ENCODE measurements around the gene RNF34.

Gene RNF34

GRCh38 chr12:121438905-121439304 lies 39.0 kb downstream of the RNF34 start:
- Histone ChIP-seq H3K9me3 (ENCODE audit: control insufficient read depth, insufficient read depth, low read length) (no peaks in the 10 kb centered on the region), H3K4me1 (ENCODE audit: insufficient read depth, low read length) (no peaks in the 10 kb centered on the region), H3K36me3 (ENCODE audit: insufficient read depth, low read length) (peaks cover 47% of the 10 kb centered on the region), H3K9ac (ENCODE audit: low read depth, low read length) (no peak overlapping the region)

- Histone ChIP-seq H3K36me3 (ENCODE audit: insufficient read depth, low read length) (peaks cover 47% of the 10 kb centered on the region), H3K4me1 (ENCODE audit: insufficient read depth, low read length) (no peaks in the 10 kb centered on the region), H3K9ac (ENCODE audit: low read depth, low read length) (no peak overlapping the region), H3K9me3 (ENCODE audit: control insufficient read depth, insufficient read depth, low read length) (no peaks in the 10 kb centered on the region)
Observed at GRCh38 chr12:121439715-121440114, 39.8 kb downstream of the RNF34 start.

- H3K9ac ChIP-seq (ENCODE audit: low read depth, low read length), result no peak overlapping the region
- no peaks in the 10 kb centered on the region for H3K4me1 ChIP-seq (ENCODE audit: insufficient read depth, low read length)
- peaks cover 42% of the 10 kb centered on the region for H3K36me3 ChIP-seq (ENCODE audit: insufficient read depth, low read length)
- no peaks in the 10 kb centered on the region for H3K9me3 ChIP-seq (ENCODE audit: control insufficient read depth, insufficient read depth, low read length)
Observed at GRCh38 chr12:121440768-121441167, 40.9 kb downstream of the RNF34 start.

- no peaks in the 10 kb centered on the region for H3K4me1 ChIP-seq (ENCODE audit: insufficient read depth, low read length)
Observed at GRCh38 chr12:121441555-121441954, 41.6 kb downstream of the RNF34 start.

GRCh38 chr12:121442028-121442948 lies 42.4 kb downstream of the RNF34 start:
- Histone ChIP-seq H3K9me3 (ENCODE audit: control insufficient read depth, insufficient read depth, low read length) (no peaks in the 10 kb centered on the region), H3K9ac (ENCODE audit: low read depth, low read length) (no peak overlapping the region), H3K36me3 (ENCODE audit: insufficient read depth, low read length) (peaks cover 42% of the 10 kb centered on the region), H3K4me1 (ENCODE audit: insufficient read depth, low read length) (no peaks in the 10 kb centered on the region)

More at GRCh38 chr12:121441555-121441954, 41.6 kb downstream of the RNF34 start:
- Histone ChIP-seq H3K36me3 (ENCODE audit: insufficient read depth, low read length) (peaks cover 41% of the 10 kb centered on the region), H3K9me3 (ENCODE audit: control insufficient read depth, insufficient read depth, low read length) (no peaks in the 10 kb centered on the region), H3K9ac (ENCODE audit: low read depth, low read length) (no peak overlapping the region)

GRCh38 chr12:121443193-121443870 lies 43.4 kb downstream of the RNF34 start:
- Histone ChIP-seq H3K9ac (ENCODE audit: low read depth, low read length) (no peak overlapping the region), H3K9me3 (ENCODE audit: control insufficient read depth, insufficient read depth, low read length) (no peaks in the 10 kb centered on the region), H3K36me3 (ENCODE audit: insufficient read depth, low read length) (peaks cover 34% of the 10 kb centered on the region), H3K4me1 (ENCODE audit: insufficient read depth, low read length) (no peaks in the 10 kb centered on the region)

GRCh38 chr12:121443911-121444841 lies 44.3 kb downstream of the RNF34 start:
- no peaks in the 10 kb centered on the region for H3K4me1 ChIP-seq (ENCODE audit: insufficient read depth, low read length)
- H3K9me3 ChIP-seq (ENCODE audit: control insufficient read depth, insufficient read depth, low read length), result no peaks in the 10 kb centered on the region
- peaks cover 26% of the 10 kb centered on the region for H3K36me3 ChIP-seq (ENCODE audit: insufficient read depth, low read length)
- H3K9ac ChIP-seq (ENCODE audit: low read depth, low read length), result no peak overlapping the region

- Histone ChIP-seq H3K4me1 (ENCODE audit: insufficient read depth, low read length) (no peaks in the 10 kb centered on the region), H3K9ac (ENCODE audit: low read depth, low read length) (no peak overlapping the region), H3K36me3 (ENCODE audit: insufficient read depth, low read length) (peaks cover 20% of the 10 kb centered on the region), H3K9me3 (ENCODE audit: control insufficient read depth, insufficient read depth, low read length) (no peaks in the 10 kb centered on the region)
Observed at GRCh38 chr12:121444842-121445202, 44.9 kb downstream of the RNF34 start.

GRCh38 chr12:121446750-121447149 lies 46.8 kb downstream of the RNF34 start:
- H3K36me3 ChIP-seq (ENCODE audit: insufficient read depth, low read length), result peaks cover 3% of the 10 kb centered on the region; the same call in 1 of the 2 replicates
- H3K9me3 ChIP-seq (ENCODE audit: control insufficient read depth, insufficient read depth, low read length), result no peaks in the 10 kb centered on the region
- H3K4me1 ChIP-seq (ENCODE audit: insufficient read depth, low read length), result no peaks in the 10 kb centered on the region
- H3K9ac ChIP-seq (ENCODE audit: low read depth, low read length), result no peak overlapping the region

GRCh38 chr12:121448771-121449315 lies 48.9 kb downstream of the RNF34 start:
- Histone ChIP-seq H3K9ac (ENCODE audit: low read depth, low read length) (no peak overlapping the region), H3K4me1 (ENCODE audit: insufficient read depth, low read length) (no peaks in the 10 kb centered on the region), H3K9me3 (ENCODE audit: control insufficient read depth, insufficient read depth, low read length) (no peaks in the 10 kb centered on the region), H3K36me3 (ENCODE audit: insufficient read depth, low read length) (peaks cover 8% of the 10 kb centered on the region; the same call in 1 of the 2 replicates)

- Histone ChIP-seq H3K4me1 (ENCODE audit: insufficient read depth, low read length) (no peaks in the 10 kb centered on the region), H3K9ac (ENCODE audit: low read depth, low read length) (no peak overlapping the region), H3K36me3 (ENCODE audit: insufficient read depth, low read length) (peaks cover 4% of the 10 kb centered on the region; the same call in 1 of the 2 replicates), H3K9me3 (ENCODE audit: control insufficient read depth, insufficient read depth, low read length) (no peaks in the 10 kb centered on the region)
Observed at GRCh38 chr12:121451961-121452339, 52.0 kb downstream of the RNF34 start.

- H3K4me1 ChIP-seq (ENCODE audit: insufficient read depth, low read length), result no peaks in the 10 kb centered on the region
- peaks cover 4% of the 10 kb centered on the region; the same call in 1 of the 2 replicates for H3K36me3 ChIP-seq (ENCODE audit: insufficient read depth, low read length)
- H3K9ac ChIP-seq (ENCODE audit: low read depth, low read length), result no peak overlapping the region
- no peaks in the 10 kb centered on the region for H3K9me3 ChIP-seq (ENCODE audit: control insufficient read depth, insufficient read depth, low read length)
Observed at GRCh38 chr12:121452340-121452984, 52.5 kb downstream of the RNF34 start.

GRCh38 chr12:121452985-121453360 lies 53.1 kb downstream of the RNF34 start:
- Histone ChIP-seq H3K36me3 (ENCODE audit: insufficient read depth, low read length) (peaks cover 4% of the 10 kb centered on the region; the same call in 1 of the 2 replicates), H3K9ac (ENCODE audit: low read depth, low read length) (no peak overlapping the region), H3K9me3 (ENCODE audit: control insufficient read depth, insufficient read depth, low read length) (no peaks in the 10 kb centered on the region), H3K4me1 (ENCODE audit: insufficient read depth, low read length) (no peaks in the 10 kb centered on the region)

Measured in ES-I3 (cell line).